RWPE2 (cell line): Measurements from ENCODE around the gene ERCC6L2.

Experiments
- ATAC-seq: fragments of 200-7000 bp; cut with Tn5 transposase; 3 replicates; pipeline ENCODE4 v1.9.1; 2021; ENCODE audit warnings: low read depth
- DNase-seq: peaks from one replicate; pipeline ENCODE4 v3.0.0-alpha.2; 2020; ENCODE audit warnings: low spot score
- H3K27ac ChIP-seq: fragments of 450-650 bp; 2 replicates; pipeline ENCODE4 v1.5.1; 2017; ENCODE audit warnings: mild to moderate bottlenecking; ENCODE audit not compliant: poor library complexity, severe bottlenecking
- H3K27me3 ChIP-seq: fragments of 250-450 bp; sonication (Bioruptor Pico); 2 replicates; pipeline ENCODE4 v1.5.1; 2021; ENCODE audit warnings: mild to moderate bottlenecking, moderate library complexity; ENCODE audit not compliant: insufficient read depth, poor library complexity, severe bottlenecking
- H3K36me3 ChIP-seq: fragments of 250-450 bp; sonication (Bioruptor Pico); 2 replicates; pipeline ENCODE4 v1.5.1; 2020; ENCODE audit warnings: low read depth, mild to moderate bottlenecking, moderate library complexity
- H3K4me1 ChIP-seq: fragments of 250-450 bp; sonication (Bioruptor Pico); 2 replicates; pipeline ENCODE4 v1.5.1; 2021; ENCODE audit warnings: mild to moderate bottlenecking, moderate library complexity; ENCODE audit not compliant: insufficient read depth, poor library complexity, severe bottlenecking
- H3K4me3 ChIP-seq: fragments of 250-450 bp; sonication (Bioruptor Pico); 2 replicates; pipeline ENCODE4 v1.5.1; 2021; ENCODE audit warnings: mild to moderate bottlenecking, moderate library complexity; ENCODE audit not compliant: severe bottlenecking
- H3K9me3 ChIP-seq: fragments of 250-450 bp; sonication (Bioruptor Pico); 2 replicates; pipeline ENCODE4 v1.5.1; 2021; ENCODE audit warnings: mild to moderate bottlenecking, moderate library complexity; ENCODE audit not compliant: severe bottlenecking
- TF ChIP-seq, protein P1 (sequence below): fragments of 450-650 bp; IDR thresholded peaks from one replicate; pipeline ENCODE4 v1.5.1; 2017; ENCODE audit warnings: mild to moderate bottlenecking, moderate library complexity; ENCODE audit not compliant: poor library complexity, severe bottlenecking

Gene ERCC6L2

GRCh38 chr9:95953986-95954385, 78.5 kb downstream of the ERCC6L2 start:
- Histone ChIP-seq H3K27me3 (no peaks in the 10 kb centered on the region), H3K4me1 (no peaks in the 10 kb centered on the region), H3K9me3 (peaks cover 3% of the 10 kb centered on the region), H3K36me3 (peaks cover 48% of the 10 kb centered on the region), H3K4me3 (no peak overlapping the region), H3K27ac (no peak overlapping the region)
- DNase-seq (no peak), ATAC-seq (no peak)
- TF ChIP-seq, protein P1, sequence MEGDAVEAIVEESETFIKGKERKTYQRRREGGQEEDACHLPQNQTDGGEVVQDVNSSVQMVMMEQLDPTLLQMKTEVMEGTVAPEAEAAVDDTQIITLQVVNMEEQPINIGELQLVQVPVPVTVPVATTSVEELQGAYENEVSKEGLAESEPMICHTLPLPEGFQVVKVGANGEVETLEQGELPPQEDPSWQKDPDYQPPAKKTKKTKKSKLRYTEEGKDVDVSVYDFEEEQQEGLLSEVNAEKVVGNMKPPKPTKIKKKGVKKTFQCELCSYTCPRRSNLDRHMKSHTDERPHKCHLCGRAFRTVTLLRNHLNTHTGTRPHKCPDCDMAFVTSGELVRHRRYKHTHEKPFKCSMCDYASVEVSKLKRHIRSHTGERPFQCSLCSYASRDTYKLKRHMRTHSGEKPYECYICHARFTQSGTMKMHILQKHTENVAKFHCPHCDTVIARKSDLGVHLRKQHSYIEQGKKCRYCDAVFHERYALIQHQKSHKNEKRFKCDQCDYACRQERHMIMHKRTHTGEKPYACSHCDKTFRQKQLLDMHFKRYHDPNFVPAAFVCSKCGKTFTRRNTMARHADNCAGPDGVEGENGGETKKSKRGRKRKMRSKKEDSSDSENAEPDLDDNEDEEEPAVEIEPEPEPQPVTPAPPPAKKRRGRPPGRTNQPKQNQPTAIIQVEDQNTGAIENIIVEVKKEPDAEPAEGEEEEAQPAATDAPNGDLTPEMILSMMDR = no peak

- H3K36me3 ChIP-seq = peaks cover 44% of the 10 kb centered on the region
- TF ChIP-seq, protein P1 = no peak
- H3K4me1 ChIP-seq = no peaks in the 10 kb centered on the region
- DNase-seq = no peak
- H3K4me3 ChIP-seq = no peak overlapping the region
- ATAC-seq = no peak
- no peak overlapping the region for H3K27ac ChIP-seq
- H3K27me3 ChIP-seq = no peaks in the 10 kb centered on the region
- peaks cover 3% of the 10 kb centered on the region for H3K9me3 ChIP-seq
Measured at GRCh38 chr9:95954940-95955339, 79.4 kb downstream of the ERCC6L2 start.

DNA sequence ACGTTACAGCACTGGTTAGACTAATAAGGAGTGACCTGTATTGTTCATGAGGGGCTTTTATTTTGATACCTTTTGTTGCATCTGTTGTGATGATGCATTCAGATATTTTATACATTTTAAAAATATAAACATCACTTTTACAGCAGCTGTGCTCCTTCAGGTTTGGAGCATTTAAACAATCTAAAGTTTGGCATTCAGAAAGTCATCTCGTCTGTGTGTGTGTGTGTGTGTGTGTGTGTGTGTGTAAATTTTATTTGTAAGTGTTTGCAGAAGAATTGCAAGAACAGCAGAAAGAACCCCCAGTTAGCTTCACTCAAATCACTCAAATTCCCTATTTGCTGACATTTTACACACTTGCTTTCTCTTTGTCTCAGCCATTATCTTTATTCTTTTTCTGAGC, 87.4 kb downstream of the ERCC6L2 start:
- no peak for ATAC-seq
- no peak for DNase-seq
- Histone ChIP-seq H3K27me3 (no peaks in the 10 kb centered on the region), H3K4me1 (no peaks in the 10 kb centered on the region), H3K36me3 (peaks cover 37% of the 10 kb centered on the region), H3K9me3 (no peaks in the 10 kb centered on the region), H3K4me3 (no peak overlapping the region), H3K27ac (no peak overlapping the region)
- TF ChIP-seq, protein P1 = no peak

GRCh38 chr9:95963659-95964058, 88.2 kb downstream of the ERCC6L2 start:
- no peak for ATAC-seq

DNA sequence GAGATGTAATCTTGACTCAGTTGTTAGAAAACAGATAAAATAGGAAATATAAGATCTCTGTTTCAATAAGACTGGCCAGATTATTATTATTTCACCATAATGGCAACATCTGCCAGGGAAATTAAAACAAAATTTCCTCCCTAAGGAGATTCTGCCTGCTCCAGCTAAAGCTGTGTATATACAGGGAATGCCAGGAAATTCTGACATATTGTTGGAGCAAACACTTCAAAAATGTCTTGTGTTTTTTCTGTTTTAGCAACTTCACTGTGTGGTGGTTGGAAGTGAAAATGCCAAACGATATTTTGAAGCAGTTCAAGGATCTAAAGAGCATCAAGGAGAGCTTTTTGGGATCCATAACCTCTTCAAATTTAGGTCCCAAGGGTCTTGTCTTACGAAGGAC, 90.8 kb downstream of the ERCC6L2 start:
- Histone ChIP-seq H3K27ac (no peak overlapping the region), H3K27me3 (no peaks in the 10 kb centered on the region), H3K4me3 (no peak overlapping the region), H3K4me1 (no peaks in the 10 kb centered on the region), H3K9me3 (no peaks in the 10 kb centered on the region), H3K36me3 (peaks cover 50% of the 10 kb centered on the region)
- no peak for DNase-seq
- TF ChIP-seq, protein P1 = no peak
- no peak for ATAC-seq

More at GRCh38 chr9:95963659-95964058, 88.2 kb downstream of the ERCC6L2 start:
- Histone ChIP-seq H3K36me3 (peaks cover 36% of the 10 kb centered on the region), H3K27ac (no peak overlapping the region), H3K4me1 (no peaks in the 10 kb centered on the region), H3K27me3 (no peaks in the 10 kb centered on the region), H3K9me3 (no peaks in the 10 kb centered on the region), H3K4me3 (no peak overlapping the region)
- TF ChIP-seq, protein P1 = no peak
- DNase-seq = no peak
